HG02610 (cell line): ENCODE measurements around the gene EIF3D.
"Not testable (repeated sequence)": the region's sequence is repeated elsewhere in the genome, so short reads cannot be mapped to it uniquely, and the experiment has no call there.

Experiments
- ATAC-seq: cut with Tn5 transposase; IDR thresholded peaks from one replicate; pipeline ENCODE4 v1.9.1; 2021; ENCODE audit warnings: mild to moderate bottlenecking, moderate library complexity; ENCODE audit not compliant: unreplicated experiment

EIF3D gene

GRCh38 chr22:36550701-36551495 lies 21.9 kb upstream of the EIF3D start:
- no peak for ATAC-seq

DNA sequence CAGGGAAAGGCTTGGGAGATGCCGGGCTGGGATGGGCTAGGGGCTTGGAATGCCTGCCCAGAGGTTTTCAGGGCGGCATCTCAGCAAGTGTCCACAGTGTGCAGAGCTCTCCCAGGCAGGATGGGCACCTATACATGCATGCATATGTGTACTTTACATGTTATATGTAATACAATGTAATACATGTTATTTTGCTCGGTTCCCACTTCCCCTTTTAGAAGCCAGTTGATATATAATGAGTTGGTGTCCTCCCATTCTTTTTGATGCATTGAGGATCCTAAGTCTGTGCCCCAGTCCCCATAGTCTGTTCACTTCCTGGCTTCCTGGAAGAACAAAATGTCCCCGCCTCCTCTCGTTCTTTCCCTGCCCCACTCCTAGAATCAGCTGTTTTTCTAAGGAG lies 20.1 kb upstream of the EIF3D start:
- ATAC-seq, result no peak

- ATAC-seq, result no peak
Measured at GRCh38 chr22:36548606-36549005, 19.6 kb upstream of the EIF3D start.

GRCh38 chr22:36546932-36547331 lies 18.0 kb upstream of the EIF3D start:
- ATAC-seq, result no peak

- ATAC-seq, result no peak
Measured at GRCh38 chr22:36546092-36546804, 17.3 kb upstream of the EIF3D start.

DNA sequence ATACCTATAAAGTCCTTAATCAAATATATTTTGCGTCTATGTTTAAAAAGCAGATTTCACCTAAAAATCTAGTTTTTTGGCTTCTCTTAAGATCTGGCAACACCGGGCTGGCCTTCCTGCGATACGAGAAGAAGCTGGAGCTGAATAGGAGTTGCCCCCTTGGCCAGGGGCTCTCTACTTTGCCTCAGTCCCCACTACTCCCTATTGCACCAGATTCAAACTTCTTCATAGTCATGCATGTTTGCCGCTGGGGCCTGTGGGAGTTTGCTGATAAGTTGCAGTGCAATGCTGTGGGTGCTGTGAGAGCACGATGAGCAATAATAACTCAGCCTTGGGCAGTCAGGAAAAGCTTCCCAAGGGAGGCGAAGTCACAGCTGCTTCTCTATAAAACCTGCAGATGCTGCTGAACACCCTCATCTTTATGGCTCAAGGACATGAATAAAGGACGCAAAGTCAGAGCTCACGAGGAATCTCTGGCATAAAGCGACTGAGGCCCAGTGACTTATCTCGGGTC lies 15.2 kb upstream of the EIF3D start:
- no peak for ATAC-seq

DNA sequence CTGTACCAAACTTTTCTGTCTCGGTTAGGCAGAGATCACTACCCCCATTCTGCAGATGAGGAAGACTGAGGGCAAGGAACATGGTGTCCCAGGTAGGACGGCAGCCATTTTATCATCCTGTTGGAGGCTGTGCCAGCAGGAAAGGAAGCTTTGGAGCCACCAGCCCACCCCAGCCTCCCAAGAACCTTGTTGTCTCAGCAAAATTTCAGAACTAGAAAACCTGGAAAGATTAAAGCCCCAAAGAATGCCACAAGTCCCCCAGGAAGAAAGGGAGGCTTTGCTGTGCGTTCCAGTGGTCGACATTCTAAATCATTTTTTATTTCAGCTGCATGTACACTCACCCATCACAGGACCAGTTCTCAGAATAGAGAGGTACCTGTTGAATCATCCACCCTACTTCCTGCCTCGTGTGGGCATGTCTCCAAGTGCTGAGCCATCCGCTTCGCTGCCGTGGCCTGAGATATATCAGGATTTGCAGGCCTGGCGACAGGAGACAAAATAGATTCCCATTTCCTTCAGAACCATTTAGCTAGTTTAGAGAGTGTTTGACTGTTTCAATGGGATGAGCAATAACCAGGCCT lies 13.0 kb upstream of the EIF3D start:
- no peak for ATAC-seq

DNA sequence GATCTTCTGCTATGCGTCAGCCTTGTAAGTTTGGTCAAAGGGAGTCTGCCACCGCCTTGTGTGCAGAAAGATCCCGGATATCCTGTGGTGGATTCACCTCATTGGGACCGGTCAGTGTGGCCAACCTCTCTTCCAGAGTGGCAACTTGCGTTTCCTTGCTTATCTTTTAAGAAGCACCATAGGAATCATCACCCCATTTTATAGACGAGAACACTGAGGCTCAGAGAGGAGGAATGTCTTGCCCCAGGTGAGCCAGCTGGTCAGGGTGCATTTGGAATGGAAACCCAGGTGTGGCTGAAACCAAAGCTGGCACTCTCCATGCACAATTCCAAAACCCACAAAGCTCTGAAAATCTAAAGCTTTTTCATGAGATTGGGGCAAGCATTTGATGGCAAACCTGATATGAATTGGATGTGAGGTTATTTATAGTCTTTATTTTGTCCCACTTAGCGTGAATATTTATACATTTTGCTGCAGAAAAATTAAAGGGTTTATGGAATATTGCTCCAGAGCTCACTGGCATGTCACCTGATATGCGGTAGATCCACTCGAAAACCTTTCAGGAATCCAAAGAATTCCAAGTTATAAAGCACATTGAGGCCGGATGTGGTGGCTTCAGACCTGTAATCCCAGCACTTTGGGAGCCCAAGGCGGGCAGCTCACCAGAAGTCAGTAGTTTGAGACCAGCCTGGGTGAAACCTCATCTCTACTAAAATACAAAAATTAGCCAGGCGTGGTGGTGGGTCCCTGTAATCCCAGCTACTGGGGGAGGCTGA lies 12.1 kb upstream of the EIF3D start:
- ATAC-seq, result no peak

- ATAC-seq, result no peak
Measured at GRCh38 chr22:36538529-36538928, 9.6 kb upstream of the EIF3D start.

DNA sequence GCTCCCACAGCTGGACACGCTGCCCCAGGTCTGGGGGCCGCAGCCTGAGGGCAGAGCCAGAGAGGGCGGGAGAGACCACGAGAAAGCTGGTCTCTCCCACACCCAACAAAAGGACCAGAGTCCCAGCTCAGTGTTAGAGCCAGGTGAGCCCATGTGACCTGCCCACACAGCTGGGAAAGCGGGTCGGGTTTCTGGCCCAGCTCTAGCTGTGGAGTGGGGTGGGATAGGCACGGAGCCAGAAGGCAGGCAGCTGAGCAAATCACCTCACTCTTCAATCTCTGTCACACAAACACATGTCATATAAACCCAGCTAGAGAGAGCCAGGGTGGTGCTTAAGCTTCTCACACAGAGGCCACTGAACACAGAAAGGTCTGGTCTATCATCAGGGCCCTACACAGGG lies 7.8 kb upstream of the EIF3D start:
- ATAC-seq, result no peak

DNA sequence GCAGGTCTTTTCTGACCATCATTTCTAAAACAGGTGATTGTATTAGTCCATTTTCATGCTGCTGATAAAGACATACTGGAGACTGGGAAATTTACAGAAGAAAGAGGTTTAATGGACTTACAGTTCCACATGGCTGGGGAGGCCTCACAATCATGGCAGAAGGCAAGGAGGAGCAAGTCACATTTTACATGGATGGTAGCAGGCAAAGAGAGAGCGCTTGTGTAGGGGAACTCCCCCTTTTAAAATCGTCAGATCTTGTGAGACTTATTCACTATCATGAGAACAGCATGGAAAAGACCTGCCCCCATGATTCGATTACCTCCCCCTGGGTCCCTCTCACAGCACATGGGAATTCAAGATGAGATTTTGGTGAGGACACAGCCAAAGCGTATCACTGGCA lies 4.4 kb upstream of the EIF3D start:
- not testable (repeated sequence) for ATAC-seq

GRCh38 chr22:36532466-36532865 lies 3.5 kb upstream of the EIF3D start:
- no peak for ATAC-seq

DNA sequence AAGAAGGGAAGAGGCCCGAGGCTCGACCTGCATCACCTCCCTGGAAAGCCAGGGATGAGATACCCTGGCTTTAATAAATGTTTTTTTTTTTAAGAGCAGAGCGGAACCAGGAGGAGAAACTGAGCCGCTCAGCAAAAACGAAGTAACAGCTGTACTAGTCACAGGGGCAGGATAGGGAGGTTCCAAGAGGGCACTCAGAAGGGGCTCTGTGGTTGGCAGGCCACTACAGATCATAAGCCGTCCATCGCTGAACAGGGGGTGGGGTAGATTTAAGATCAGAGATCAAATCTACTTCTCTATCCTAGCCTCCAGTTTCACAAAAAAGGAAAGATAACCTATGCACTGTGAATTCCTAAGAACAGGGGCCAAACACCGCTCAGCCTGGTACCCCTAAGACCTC lies 625 bp downstream of the EIF3D start:
- no peak for ATAC-seq

GRCh38 chr22:36522662-36523061 lies 6.3 kb downstream of the EIF3D start:
- no peak for ATAC-seq

DNA sequence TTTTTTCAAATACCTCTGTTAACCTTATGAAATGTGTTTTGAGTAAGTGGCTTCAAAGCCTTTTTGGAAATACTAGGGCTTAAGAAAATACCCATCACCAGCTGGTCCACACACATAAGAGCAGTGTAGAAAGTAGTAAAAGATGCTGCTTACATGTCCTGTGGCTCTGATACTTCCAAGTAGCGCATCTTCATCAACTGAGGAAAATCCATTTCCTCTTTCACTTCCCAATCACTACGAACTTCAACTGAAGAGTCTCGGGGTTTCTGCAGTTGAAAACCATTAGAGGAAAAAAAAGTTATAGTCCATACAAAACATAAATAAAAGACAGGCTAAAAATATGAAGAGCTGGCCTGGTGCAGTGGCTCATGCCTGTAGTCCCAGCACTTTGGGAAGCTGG lies 8.5 kb downstream of the EIF3D start:
- ATAC-seq, result no peak

- not testable (repeated sequence) for ATAC-seq
Measured at GRCh38 chr22:36519906-36520305, 9.1 kb downstream of the EIF3D start.

DNA sequence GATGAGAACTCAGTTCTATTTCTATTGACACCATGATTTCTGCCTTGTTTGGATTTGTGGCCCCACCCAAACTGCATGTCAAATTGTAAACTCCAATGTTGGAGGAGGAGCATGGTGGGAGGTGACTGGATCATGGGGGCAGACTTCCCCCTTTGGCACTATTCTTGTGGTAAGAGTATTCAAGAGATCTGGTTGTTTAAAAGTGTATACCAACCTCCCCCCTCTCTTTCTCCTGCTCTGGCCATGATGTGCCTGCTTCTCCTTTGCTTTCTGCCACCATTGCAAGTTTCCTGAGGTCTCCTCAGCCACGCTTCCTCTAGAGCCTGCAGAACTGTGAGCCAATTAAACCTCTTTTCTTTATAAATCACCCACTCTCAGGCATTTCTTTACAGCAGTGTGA lies 14.2 kb downstream of the EIF3D start:
- ATAC-seq, result no peak

GRCh38 chr22:36512991-36513390 lies 16.0 kb downstream of the EIF3D start:
- ATAC-seq, result no peak

DNA sequence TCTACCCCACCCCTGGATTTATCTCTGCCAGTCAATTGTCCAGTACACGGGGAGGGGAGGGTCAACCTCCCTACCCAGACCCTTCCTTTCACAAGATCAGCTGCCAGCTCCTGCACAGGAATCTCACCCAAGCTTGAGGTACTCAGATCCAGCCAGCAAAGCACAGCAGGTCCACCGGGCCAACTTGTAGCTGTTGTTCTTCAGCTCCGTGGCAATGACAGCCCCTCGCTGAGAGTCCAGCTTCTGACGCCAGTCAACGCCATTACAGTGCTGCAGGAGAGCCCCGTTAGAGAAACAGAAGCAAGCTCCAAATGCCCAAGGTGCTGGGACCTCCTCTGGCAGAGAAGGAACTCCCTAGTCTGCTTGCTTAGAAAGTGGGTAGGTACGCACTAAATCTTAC lies 16.6 kb downstream of the EIF3D start:
- no peak for ATAC-seq

- no peak for ATAC-seq
Measured at GRCh38 chr22:36510966-36511881, 17.7 kb downstream of the EIF3D start.
